ENCODE measurements around the gene TMC1.

TMC1 gene

DNA sequence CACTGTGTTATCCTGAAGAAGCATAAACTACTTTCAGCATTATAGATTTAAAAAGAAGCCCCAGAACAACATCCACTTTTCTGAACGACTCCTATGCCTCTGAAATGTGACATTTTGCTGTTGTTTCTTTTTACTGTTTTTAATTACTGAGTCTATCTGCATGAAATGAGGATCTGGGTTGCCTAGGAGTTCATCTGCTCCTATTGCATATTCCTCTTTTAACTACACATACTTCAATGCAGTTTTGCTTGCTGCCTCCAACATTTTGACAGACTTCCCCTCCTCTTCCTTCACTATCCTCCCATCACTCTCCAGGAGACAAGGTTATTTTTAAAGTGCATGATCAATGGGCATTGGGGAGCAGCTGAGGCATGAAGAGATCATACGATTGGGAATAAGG, 164.5 kb downstream of the TMC1 start:
- DNase-seq, result no peak

DNA sequence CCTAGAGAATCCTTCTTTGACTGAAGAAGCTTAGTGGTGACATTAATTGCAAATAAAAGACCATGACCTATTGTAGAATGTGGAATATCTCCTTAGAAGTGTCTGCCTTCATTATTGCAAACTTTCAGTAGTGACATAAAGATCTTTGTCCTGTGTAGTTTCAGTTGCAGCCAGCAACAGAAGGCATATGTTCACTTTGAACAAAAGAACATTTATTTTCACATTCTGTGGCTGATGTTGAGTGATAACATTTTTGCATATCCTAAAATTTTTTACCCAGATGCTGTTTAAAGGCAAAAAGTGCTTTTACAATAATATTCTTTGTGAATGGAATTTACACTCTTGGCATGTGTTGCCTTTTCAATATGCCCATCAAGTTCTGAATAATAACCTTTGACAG, 165.9 kb downstream of the TMC1 start:
- DNase-seq, result no peak

DNA sequence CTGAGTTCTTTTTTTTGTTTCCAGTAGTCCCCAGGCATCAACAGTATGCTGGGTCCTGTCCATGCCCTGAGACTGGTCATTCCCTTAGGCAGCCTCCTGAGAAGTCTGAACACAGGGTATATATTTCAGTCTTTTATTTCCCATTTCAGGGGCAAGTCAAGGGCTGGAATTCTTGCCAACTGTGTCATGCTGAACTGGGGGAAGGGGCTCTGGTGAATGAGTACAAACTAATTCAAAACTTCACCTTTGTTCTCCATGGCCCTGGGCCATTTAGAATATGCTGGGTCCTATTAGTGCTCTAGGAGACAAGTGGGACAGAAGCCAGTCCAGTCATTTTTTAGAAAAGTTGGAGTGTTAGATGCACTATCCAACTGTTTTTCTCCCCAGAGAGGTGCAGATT, 170.3 kb downstream of the TMC1 start:
- no peak for DNase-seq

DNA sequence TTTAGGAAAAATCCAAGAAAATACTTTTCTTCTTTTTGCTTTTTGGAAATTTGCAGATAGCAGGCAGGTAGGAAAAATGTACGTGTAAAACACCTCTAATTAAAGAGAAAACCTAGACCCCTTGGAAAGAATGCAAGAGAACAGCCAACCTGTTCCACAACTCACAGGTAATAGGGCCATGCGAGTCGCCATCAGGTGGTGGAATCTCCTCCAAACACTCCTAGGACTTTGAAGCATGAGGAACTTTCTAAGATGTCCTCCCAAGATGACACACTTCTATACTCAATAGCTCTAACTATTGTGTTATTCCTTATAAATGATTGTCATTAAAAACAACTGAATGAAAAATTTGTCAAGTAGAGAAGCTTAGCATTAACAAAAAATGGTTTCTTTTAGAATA, 174.0 kb downstream of the TMC1 start:
- DNase-seq, result no peak

DNA sequence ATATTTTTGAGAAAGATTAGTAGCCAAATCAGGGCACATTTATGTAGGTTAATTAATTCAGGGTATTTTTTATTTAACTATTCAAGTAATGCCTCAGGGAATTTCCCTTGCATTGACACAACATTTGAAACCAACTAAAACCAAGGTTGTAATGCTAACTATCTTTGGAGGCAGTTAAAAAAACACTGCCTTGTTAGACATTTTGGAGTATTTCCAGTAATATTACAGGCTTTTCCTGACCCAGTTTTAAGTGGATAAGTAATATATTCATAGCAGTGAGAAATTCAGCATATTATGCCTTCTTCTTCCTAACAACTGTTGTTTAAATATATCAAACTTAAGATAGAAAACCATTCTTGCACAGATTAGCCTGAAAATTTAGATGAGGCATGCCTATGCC, 175.1 kb downstream of the TMC1 start:
- DNase-seq, result no peak

DNA sequence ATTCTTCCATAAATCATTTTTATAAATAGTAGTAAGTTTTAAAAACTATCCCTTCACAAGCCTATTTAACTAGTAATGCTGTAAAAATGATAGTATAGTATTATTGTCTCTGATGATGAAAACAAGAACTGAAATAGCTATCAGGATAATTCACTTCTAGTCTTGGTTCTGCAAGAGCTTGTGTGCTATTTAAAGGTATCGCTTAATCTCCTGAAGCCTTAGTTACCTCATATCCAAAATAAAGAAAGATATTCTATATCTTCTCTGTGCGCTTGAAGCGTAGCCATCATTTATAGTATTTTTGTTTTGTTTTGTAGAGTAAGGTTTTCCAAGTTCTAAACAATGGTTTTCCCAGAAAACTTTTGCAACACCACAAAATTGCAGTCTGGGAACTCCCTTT, 180.1 kb downstream of the TMC1 start:
- no peak for DNase-seq

DNA sequence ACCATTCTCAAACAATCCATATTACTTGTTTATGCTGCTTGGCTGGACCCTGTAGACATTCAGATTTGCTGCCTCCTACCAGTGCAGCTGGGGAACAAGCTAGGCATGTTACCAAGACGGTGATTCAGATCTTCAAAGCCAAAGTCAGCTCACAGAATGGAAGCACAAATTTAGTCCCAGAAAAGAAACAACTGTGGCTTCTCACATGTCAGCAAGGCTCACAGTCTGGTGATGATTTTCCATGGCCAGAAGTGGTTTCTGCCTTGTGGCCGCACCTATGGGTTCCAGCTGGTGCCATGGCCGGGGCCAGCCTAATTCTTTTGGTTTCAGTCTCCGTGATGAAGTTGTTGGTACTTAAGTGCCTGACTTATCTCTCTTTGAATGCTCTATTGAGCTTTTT, 182.2 kb downstream of the TMC1 start:
- DNase-seq, result no peak

DNA sequence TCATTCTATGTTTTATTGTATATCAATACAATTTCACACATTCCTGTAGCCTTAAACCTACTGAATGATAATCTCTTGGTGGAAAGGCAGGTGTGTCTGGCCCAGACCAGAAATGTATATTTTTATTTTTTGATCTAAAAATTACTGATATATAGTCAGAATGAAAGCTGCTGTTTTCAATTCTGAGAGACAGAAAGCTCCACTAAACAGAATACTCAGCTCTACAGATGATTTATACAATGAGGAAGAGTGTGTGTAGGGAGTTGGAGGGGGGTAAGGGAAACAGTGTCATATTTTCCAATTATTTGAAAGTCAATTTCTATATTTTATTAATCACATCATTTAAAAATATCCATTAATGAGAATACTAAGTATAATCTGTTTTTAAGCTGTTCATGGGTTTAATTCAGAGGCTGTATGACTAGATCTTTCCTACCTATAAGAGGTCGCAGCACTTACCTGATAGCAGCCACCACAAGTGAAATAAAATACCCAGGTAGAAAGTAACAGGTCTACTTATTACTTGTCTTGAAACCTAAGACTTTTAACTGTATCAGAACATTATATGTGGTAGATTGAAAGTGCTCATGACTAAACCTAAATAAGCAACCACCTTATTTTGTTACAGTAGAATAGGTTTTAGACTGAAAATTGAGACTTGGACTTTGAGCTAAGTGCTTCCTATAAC, 183.4 kb downstream of the TMC1 start:
- no peak for DNase-seq

DNA sequence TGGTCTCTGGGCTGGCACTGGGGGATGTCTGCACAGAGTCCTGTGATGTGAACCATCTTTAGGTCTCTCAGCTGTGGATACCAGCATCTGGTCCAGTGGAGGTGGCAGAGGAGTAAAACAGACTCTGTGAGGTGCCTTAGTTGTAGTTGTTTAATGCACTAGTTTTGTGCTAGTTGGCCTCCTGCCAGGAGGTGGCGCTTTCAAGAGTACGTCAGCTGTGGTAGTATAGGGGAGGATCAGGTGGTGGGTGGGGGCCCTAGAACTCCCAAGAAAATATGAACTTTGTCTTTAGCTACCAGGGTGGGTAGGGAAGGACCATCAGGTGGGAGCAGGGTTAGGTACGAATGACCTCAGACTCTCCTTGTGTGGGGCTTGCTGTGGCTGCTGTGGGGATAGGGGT, 197.1 kb downstream of the TMC1 start:
- DNase-seq, result no peak

DNA sequence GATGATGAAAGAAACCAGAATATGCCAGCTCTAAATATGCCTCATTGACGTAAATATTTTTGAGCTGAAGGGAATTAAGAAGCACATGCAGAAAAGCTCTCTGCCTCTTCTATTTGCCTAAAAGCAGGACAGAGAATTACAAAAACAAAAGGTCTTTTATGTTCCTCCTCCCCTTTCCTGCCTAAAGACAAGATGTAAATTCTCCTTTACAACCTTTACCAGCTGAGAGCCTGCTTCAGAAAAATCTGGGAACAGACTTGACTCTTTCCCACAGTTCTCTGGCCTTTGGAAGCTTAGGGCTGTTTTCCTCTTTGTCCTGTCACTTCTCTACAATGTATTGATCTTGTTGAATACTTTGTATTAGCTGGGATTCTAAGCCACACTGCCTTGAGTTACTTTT, 199.7 kb downstream of the TMC1 start:
- no peak for DNase-seq

DNA sequence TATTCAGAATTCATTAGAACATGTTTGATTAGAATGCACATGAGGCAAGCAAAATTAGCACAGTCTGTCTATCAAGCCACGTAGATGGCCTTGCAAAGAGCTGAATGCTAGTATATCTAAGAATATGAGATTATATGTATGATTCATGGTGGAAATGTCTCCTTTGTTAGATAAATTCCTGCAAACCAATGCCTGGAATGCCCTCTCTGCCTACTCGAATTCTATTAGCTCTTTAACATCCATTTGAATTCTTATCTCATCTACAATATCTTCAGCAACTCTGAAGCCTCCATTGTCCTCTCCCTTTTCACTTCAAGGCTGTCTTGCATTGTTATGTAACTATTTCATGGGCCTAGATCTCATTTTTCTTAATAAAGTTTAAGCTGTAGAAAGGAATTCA, 205.5 kb downstream of the TMC1 start:
- no peak for DNase-seq

DNA sequence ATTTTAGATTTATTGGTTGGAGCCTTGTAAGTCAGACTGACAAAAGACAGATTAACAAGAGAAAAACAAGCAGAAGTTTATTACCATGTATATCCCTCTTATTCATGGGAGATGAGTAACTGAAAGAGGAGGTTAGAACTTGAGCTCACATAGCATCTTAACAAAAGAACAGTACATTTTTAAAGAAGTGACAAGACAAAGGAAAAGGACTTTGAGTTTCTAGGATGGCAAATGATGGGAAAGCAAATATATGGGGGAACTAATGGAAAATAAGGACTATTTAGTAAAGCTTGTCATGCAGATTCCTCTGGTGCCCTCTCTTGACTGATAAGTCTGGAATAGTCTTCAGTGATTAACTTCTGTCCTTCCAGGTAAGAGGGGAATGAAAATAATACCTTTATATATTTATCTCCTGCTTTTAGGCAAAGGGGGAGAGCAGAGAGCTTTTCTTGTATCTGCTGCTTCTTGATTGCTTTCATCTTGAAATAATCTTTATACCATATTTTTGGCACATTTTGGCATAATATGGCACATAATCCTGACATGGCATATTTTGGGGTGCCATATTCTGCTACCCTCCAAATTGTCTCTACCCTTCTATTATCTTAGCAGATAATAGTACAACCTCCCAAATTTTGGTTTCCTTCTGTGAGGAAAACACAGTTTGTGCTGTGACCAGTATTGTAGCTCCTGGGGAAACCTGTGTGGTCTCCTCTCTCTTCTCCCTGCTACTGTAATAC, 206.8 kb downstream of the TMC1 start:
- no peak for DNase-seq

DNA sequence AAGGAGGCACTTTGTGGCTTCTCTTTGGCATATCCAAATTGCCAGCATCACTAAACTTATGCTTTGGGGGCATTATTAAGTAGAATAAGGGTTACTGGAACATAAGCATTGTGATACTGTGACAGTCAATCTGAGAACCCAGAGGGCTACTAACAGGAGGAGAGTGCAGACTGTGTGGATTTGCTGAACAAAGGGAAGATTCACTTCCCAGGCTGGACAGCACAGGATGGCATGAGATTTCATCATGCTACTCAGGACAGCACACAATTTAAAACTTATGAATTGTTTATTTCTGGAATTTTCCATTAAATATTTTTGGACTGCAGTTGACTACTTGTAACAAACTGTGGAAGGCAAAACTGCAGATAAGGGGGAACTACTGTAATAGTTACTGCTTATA, 212.5 kb downstream of the TMC1 start:
- no peak for DNase-seq

DNA sequence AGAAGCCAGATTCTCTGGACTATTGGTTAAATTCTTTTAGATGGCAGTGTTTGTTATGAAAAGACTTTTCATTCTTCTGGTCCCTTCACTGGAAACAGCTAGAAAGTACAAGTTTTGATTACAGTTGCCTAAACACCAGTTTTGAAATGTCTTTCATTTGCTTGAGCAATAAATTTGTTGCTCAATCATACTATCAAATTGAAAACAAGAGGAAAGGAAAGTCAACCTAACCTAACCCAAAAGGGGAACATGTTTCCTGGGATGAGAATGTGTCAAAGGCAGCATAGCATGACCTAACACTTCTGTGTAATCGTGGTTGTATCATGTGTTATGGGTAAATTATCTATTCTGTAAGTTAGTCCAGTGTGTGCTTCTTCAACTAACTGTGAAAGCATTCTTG, 213.2 kb downstream of the TMC1 start:
- no peak for DNase-seq

DNA sequence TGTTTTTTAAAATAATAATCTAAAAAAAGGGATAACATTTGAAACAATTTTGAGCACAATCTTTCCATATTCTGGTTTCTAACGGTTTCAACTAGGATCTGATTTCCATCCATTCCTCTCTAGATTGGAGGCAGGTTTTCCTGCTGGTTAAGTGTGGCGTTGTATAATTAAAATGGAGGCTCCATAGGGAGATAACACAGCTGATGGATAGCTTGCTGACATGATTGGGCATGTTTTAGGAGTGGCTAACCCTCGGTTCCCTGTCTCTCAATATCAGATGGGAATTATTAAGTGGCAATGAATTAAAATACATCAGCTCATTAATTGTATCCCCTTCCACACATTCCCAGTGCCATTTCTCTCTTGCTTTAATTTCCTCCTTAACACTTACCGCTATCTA, 222.4 kb downstream of the TMC1 start:
- DNase-seq, result no peak

DNA sequence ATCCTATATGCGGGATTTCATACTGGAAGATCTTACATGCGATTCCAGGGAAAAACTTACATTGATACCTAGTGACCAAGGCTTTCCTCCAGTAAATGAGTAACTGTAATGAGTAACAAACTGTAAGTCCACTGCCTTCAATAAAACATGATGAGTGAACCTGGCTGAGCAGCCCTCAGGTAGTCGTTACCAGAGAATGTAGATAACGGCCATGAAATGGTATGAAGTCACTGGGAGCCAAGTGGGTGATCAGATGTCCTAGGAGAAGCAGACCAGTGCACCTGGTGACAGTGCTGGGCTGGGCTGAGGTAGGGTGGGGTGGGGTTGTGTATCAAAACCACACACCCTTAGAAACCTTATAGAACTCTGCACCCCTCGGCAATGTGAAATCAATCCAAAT, 227.9 kb downstream of the TMC1 start:
- DNase-seq, result no peak

DNA sequence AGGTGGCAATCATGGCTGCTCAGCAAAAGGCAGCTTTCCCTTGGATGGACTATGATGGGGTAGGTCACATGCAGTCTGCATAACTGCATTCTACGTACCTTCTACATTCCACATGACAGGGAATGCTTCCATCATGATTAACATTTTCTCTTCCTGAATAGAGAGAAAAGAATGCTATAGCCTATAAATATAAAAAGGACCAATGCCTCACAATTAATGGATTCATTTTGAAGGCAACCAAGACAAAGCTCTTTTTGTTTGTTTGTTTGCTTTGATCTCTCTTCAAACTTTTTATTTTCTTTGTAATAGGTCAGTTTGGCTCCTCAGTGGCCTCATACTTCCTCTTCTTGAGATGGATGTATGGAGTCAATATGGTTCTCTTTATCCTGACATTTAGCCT, 230.1 kb downstream of the TMC1 start:
- DNase-seq, result no peak

DNA sequence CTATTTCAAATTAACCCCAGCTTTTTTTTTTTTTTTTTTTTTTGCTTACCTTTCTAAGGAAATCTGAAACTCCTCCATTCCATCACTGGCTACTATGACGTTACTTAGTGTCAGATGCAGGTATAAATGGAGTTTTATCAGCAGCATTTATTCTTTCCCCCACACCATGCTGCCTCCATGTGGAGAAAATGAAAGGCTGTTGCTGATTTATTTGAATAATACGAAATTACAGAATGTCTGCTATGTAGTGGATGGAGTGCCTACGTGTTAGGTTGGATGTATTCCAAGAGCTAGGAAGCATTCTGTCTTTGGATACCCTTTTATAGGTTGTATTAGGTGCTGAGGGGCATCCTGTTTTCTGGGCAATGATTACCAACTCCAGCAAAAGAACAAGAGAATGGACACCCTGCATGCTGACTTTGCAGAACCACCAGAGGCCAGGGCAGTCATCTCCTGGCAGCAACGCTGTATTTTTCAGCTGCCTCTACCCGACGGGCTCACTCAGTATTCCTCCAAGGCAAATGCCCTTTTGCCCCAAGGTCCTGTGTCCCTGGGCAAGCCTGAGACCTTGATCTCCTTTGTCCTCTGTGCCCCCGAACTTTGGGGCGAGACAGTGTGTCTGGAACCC, 232.0 kb downstream of the TMC1 start:
- no peak for DNase-seq

DNA sequence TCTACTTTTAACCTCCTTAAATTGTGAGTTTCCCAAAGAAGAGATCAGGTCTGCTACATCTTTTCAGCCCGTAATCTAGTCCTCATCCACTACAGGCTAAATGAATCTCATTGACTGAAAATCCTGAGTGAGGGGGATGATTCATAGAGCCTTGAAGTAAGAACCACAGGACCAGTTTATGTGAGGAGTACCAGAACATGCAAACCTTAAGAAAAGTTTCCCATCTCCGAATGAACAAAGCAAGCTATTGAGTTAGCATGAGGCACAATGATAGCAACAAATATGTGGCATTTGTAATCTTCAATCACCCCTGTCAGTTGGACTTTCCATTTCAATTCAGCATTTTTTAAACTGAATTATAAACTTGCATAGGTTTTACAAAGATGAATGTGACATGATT, 234.4 kb downstream of the TMC1 start:
- DNase-seq, result no peak

DNA sequence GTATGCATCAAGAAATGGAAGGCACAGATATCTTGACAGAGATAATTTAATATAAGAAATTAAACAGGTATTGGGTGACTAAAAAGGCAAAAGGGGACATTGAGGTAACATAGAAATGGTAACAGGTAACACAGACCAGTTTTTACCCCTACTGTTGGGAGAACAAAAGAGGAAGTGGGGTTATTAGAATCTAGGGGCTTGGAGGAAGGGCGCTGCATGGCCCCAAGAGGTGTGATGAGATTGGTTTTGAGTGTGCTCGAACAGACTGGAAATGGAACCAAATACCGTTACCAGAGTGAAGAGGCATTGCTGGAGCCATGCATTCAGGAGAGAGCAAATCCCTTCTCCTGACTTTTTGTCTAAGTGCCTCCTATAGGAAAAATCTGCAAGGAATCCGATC, 237.5 kb downstream of the TMC1 start:
- DNase-seq, result no peak

DNA sequence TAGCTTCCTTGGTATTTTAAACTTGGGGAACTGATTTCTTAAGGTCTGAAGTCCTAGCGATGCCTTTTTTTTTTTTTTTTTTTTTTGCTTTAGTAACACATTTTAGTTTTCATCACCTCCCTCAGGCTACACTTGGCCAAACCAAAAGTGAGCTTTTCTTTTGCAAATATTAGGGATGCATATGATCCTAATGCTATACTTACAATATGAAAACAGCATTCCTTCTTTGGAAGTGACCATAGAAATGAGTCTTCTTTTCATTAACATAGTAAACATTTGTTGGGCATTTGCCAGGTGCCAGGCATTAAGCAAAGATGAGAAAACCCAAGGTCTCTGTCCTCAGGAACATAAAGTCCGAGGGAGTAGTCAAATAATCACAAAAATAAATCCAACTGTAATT, 241.6 kb downstream of the TMC1 start:
- DNase-seq, result no peak

DNA sequence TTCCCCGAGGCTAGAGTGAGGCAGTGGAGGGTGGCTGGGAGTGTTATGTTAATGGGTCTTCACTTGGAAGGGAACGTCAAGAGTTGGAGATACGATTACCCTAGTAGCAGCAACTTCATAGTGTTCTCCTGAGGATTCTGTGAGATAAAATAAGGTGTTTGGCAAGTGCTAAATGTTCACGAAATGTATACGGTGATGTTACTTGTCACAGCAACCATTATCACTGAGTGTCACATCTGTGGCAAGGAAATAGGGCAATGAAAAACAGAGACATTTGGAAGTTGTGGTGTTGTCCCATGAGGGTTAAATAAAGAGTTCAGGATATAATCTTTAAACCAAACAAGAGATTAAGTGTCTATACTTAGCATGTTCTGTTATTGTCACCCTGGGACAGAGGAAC, 248.1 kb downstream of the TMC1 start:
- no peak for DNase-seq

DNA sequence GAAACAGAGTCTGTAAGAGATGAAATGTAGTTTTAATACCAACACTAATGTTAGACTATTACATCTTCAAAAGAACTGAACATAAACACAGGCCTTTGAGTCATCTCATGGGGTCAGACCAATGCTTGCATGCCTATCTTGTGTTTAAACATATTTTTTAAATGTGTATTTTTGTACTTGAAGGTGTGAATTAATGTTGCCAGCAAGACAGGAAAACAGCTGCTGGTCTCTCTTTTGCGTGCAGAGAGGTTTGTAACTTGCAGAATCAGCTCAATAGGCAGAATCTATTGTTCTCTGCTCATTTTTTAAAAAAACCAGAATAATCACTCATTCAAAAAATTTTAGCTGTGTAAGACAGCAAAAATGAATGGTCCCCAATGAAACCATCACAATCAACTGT, 251.3 kb downstream of the TMC1 start:
- DNase-seq, result no peak

DNA sequence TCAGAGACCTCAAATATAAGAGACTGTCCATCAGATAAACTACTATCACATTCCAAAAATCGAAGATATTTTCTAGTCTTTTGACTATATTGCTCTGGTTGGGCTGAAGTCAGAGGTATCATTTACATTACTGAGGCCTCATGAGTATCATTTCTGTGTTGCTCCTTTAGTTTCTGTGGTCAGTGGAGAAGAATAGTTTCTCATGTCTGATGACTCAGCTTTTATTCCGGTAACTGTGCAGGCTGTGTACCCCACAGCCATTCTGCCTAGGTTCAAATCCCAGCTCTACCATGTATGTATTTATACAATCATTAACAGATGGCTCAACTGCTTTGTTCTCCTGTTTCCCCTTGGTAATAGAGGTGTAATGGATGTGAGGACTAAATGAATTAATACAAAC, 252.2 kb downstream of the TMC1 start:
- DNase-seq, result no peak

DNA sequence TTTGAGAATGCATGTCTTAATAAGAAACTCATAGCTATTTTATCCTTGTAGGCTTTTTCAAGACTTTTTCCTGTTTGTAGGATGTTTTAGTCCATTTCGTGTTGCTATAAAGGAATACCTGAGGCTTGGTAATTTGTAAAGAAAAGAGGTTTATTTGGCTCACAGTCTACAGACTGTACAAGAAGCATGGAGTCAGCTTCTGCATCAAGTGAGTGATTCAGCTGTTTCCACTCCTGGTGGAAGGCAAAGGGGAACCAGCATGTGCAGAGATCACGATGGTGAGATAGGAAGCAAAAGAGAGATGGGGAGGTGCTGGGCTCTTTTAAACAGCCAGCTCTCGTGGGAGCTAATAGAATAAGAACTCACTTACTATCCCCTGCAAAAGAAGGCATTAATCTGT, 254.2 kb downstream of the TMC1 start:
- DNase-seq, result no peak
